IMR-90 (cell line): ENCODE results near the gene B4GALT5. TPM values are rescaled to one million over a fixed set of nuclear protein-coding genes. Genes with fewer than 3 reads are reported as not detected.

ENCODE experiments used
- ATAC-seq: fragments of 200-7000 bp; cut with Tn5 transposase; 2 replicates; pipeline ENCODE4 v1.9.1; 2020; ENCODE audit warnings: low read depth, mild to moderate bottlenecking, moderate library complexity
- BruUV-seq: library from RNA; stranded (reverse); fragments of 400-500 nt; replicated peaks from 2 replicates; lab custom pipeline; 2021; lab: Mats Ljungman, UMichigan
- CTCF ChIA-PET: fragments of 300-600 bp; formaldehyde crosslinking; extraction: SDS; loops from one replicate; lab custom pipeline; 2021; ENCODE audit warnings: antibody characterized with exemption; lab: Yijun Ruan, JAX
- POLR2A ChIA-PET: fragments of 300-600 bp; sonication (Branson Sonifier 250); formaldehyde crosslinking; loops from one replicate; lab custom pipeline; 2022; ENCODE audit warnings: antibody characterized with exemption; ENCODE audit not compliant: unreplicated experiment; lab: Charles Lee
- DNase-seq: peaks from one replicate; pipeline ENCODE4 v3.0.0; 2013
- H2AFZ ChIP-seq: replicated peaks from 2 replicates; pipeline ENCODE3; 2013; ENCODE audit warnings: low read length, mild to moderate bottlenecking; ENCODE audit not compliant: poor library complexity
- H2AK5ac ChIP-seq: 2 replicates; pipeline ENCODE4 v1.6.1; 2013; ENCODE audit warnings: low read depth, low read length, inconsistent platforms
- H2AK9ac ChIP-seq: replicated peaks from 2 replicates; pipeline ENCODE3; 2013; ENCODE audit warnings: mild to moderate bottlenecking, low read depth, low read length, moderate library complexity; ENCODE audit not compliant: poor library complexity
- H2BK120ac ChIP-seq: 2 replicates; pipeline ENCODE4 v1.6.1; 2013; ENCODE audit warnings: low read depth, low read length, inconsistent platforms
- H2BK15ac ChIP-seq: 3 replicates; pipeline ENCODE4 v1.6.1; 2013; ENCODE audit warnings: low read depth, low read length, inconsistent platforms
- H2BK20ac ChIP-seq: 2 replicates; pipeline ENCODE4 v1.6.1; 2013; ENCODE audit warnings: low read depth, mild to moderate bottlenecking, inconsistent platforms, low read length, moderate library complexity
- H2BK5ac ChIP-seq: 2 replicates; pipeline ENCODE4 v1.6.1; 2013; ENCODE audit warnings: mild to moderate bottlenecking, low read depth, low read length, inconsistent platforms; ENCODE audit not compliant: poor library complexity, severe bottlenecking
- H3K14ac ChIP-seq: replicated peaks from 2 replicates; pipeline ENCODE4 v1.6.1; 2013; ENCODE audit warnings: low read depth, low read length, inconsistent platforms
- H3K18ac ChIP-seq: 2 replicates; pipeline ENCODE4 v1.6.1; 2013; ENCODE audit warnings: low read depth, low read length, control low read depth
- H3K23ac ChIP-seq: 2 replicates; pipeline ENCODE4 v1.6.1; 2013; ENCODE audit warnings: low read depth, low read length, inconsistent platforms
- H3K27ac ChIP-seq: 2 replicates; pipeline ENCODE4 v1.5.1; 2013; ENCODE audit warnings: mild to moderate bottlenecking, control low read depth, low read length; ENCODE audit not compliant: insufficient read depth
- H3K27me3 ChIP-seq: 2 replicates; pipeline ENCODE4 v1.6.1; 2013; ENCODE audit warnings: low read length; ENCODE audit not compliant: control insufficient read depth, insufficient read depth
- H3K36me3 ChIP-seq: 2 replicates; pipeline ENCODE4 v1.6.1; 2013; ENCODE audit warnings: low read length, mixed read lengths; ENCODE audit not compliant: control insufficient read depth, insufficient read depth
- H3K4ac ChIP-seq: 2 replicates; pipeline ENCODE4 v1.6.1; 2013; ENCODE audit warnings: low read depth, low read length, inconsistent platforms
- H3K4me1 ChIP-seq: 2 replicates; pipeline ENCODE4 v1.6.1; 2013; ENCODE audit warnings: low read length, mixed read lengths; ENCODE audit not compliant: control insufficient read depth, insufficient read depth
- H3K4me2 ChIP-seq: 2 replicates; pipeline ENCODE4 v1.6.1; 2013; ENCODE audit warnings: low read depth, mild to moderate bottlenecking, control low read depth, low read length, moderate library complexity
- H3K4me3 ChIP-seq: 2 replicates; pipeline ENCODE4 v1.5.1; 2013; ENCODE audit warnings: low read depth, mild to moderate bottlenecking, control low read depth, low read length, moderate library complexity; ENCODE audit not compliant: insufficient read depth
- H3K56ac ChIP-seq: 2 replicates; pipeline ENCODE4 v1.6.1; 2013; ENCODE audit warnings: low read length, inconsistent platforms; ENCODE audit not compliant: insufficient read depth; ENCODE audit errors: extremely low read depth
- H3K79me1 ChIP-seq, 2 experiments: 2 replicates each; pipeline ENCODE4 v1.6.1; 2013; ENCODE audit warnings: low read length in 2 of 2, inconsistent platforms in 1 of 2, low read depth in 1 of 2
- H3K9ac ChIP-seq: 2 replicates; pipeline ENCODE4 v1.6.1; 2013; ENCODE audit warnings: low read depth, low read length, control low read depth
- H3K9me1 ChIP-seq: 2 replicates; pipeline ENCODE4 v1.6.1; 2013; ENCODE audit warnings: low read length, inconsistent platforms; ENCODE audit not compliant: insufficient read depth
- H3K9me3 ChIP-seq: 2 replicates; pipeline ENCODE4 v1.6.1; 2013; ENCODE audit warnings: low read length; ENCODE audit not compliant: control insufficient read depth, insufficient read depth
- H4K20me1 ChIP-seq: 2 replicates; pipeline ENCODE4 v1.6.1; 2013; ENCODE audit warnings: low read length, inconsistent platforms; ENCODE audit not compliant: insufficient read depth
- H4K5ac ChIP-seq: 2 replicates; pipeline ENCODE4 v1.6.1; 2013; ENCODE audit warnings: mild to moderate bottlenecking, low read depth, low read length, control low read depth
- H4K8ac ChIP-seq, 2 experiments: 2 replicates each; pipeline ENCODE4 v1.6.1; 2013; ENCODE audit warnings: low read depth in 2 of 2, low read length in 2 of 2, control low read depth in 1 of 2, inconsistent platforms in 1 of 2
- H4K91ac ChIP-seq: 2 replicates; pipeline ENCODE4 v1.6.1; 2013; ENCODE audit warnings: low read depth, low read length, inconsistent platforms; ENCODE audit not compliant: insufficient read depth
- BHLHE40 ChIP-seq: fragments of 150-350 bp; IDR thresholded peaks from 2 replicates; pipeline ENCODE4 v1.6.1; 2016; ENCODE audit warnings: mild to moderate bottlenecking, low read depth, low read length
- CEBPB ChIP-seq: IDR thresholded peaks from 2 replicates; pipeline ENCODE4 v1.6.1; 2012; ENCODE audit warnings: low read depth, low read length, improper control_type of control experiment
- CHD1 ChIP-seq: IDR thresholded peaks from 2 replicates; pipeline ENCODE4 v1.6.1; 2012; ENCODE audit warnings: low read depth, low read length, improper control_type of control experiment
- CTCF ChIP-seq: conservative IDR thresholded peaks from 2 replicates; pipeline ENCODE4 v1.5.1; 2012; ENCODE audit warnings: mild to moderate bottlenecking, low read depth, low read length, improper control_type of control experiment
- FOS ChIP-seq: fragments of 150-350 bp; IDR thresholded peaks from 2 replicates; pipeline ENCODE4 v1.6.1; 2016; ENCODE audit warnings: low read depth, low read length
- MAFK ChIP-seq: IDR thresholded peaks from 2 replicates; pipeline ENCODE4 v1.6.1; 2012; ENCODE audit warnings: low read depth, low read length, improper control_type of control experiment
- MXI1 ChIP-seq: IDR thresholded peaks from 2 replicates; pipeline ENCODE4 v1.6.1; 2012; ENCODE audit warnings: low read depth, mild to moderate bottlenecking, low read length, moderate library complexity, borderline replicate concordance
- RAD21 ChIP-seq: IDR thresholded peaks from 2 replicates; pipeline ENCODE4 v1.6.1; 2012; ENCODE audit warnings: low read length, improper control_type of control experiment
- RFX5 ChIP-seq: IDR thresholded peaks from 2 replicates; pipeline ENCODE4 v1.8.0; 2012; ENCODE audit warnings: low read depth, mild to moderate bottlenecking, low read length, moderate library complexity
- USF2 ChIP-seq: fragments of 150-350 bp; IDR thresholded peaks from 2 replicates; pipeline ENCODE4 v1.6.1; 2017; ENCODE audit warnings: mild to moderate bottlenecking, antibody characterized with exemption, low read length, low read depth
- WGBS, 2 experiments: methylation state at CpG; one replicate each; pipeline versions ENCODE4 v1.1.5 to v1.1.7; 2013; ENCODE audit warnings: missing lambda C conversion rate in 2 of 2; ENCODE audit not compliant: insufficient read length in 1 of 2; ENCODE audit errors: extremely low coverage in 2 of 2; 5-methylcytosine and 5-hydroxymethylcytosine counted together
- dilution Hi-C: fragments of 300-500 bp; cut with HindIII; formaldehyde crosslinking; loops from one replicate; pipeline ENCODE4 v1.14.3; 2018; ENCODE audit warnings: low sequenced_read_pairs; ENCODE audit not compliant: unreplicated experiment
- in situ Hi-C: fragments of 300-500 bp; cut with MboI; formaldehyde crosslinking; loops from 3 replicates; pipeline ENCODE4 v1.14.3; 2019; ENCODE audit warnings: low sequenced_read_pairs, inconsistent platforms, mixed read lengths
- intact Hi-C: fragments of 100-400 bp; cut with micrococcal nuclease; formaldehyde crosslinking; loops from 2 replicates; pipeline ENCODE4 v1.10.0; 2022
- polyA plus RNA-seq, 3 experiments: library from polyadenylated mRNA; depleted of rRNA; stranded (reverse); fragments of >200 nt; gene quantifications; 2 replicates each; pipeline ENCODE4 v1.2.3, GENCODE V29; 2012; ENCODE audit warnings: low replicate concordance in 1 of 3
- total RNA-seq: library from RNA; depleted of rRNA; stranded (reverse); fragments of >200 nt; gene quantifications from 2 replicates; pipeline ENCODE4 v1.2.3, GENCODE V29; 2012

B4GALT5 gene
- total and polyA plus RNA-seq, 2 of the 4 experiments (the other 2 are of a cell fraction): 11.3 to 20.4 TPM

GRCh38 chr20:49587111-49587570 is 126.5 kb downstream of the B4GALT5 start:
- no TSS peak for BruUV-seq
- TF ChIP-seq RFX5: no peak
- TF ChIP-seq FOS: no peak
- no peak for TF ChIP-seq MXI1
- no peak for TF ChIP-seq CHD1
- TF ChIP-seq CTCF: no peak
- TF ChIP-seq CEBPB: peak; percentile 24; the same call in 1 of the 2 replicates
- TF ChIP-seq RAD21: no peak
- TF ChIP-seq MAFK: no peak
- TF ChIP-seq USF2: no peak
- TF ChIP-seq BHLHE40: peak; percentile 50; the same call in 1 of the 2 replicates
- Histone ChIP-seq H3K18ac (peak overlapping the region; percentile 89), H4K91ac (peak overlapping the region; percentile 72; the same call in 1 of the 2 replicates), H3K4ac (peak overlapping the region; percentile 80), H3K27ac (peak overlapping the region; percentile 76; the same call in 1 of the 2 replicates), H2BK15ac (no peak overlapping the region), H4K20me1 (no peaks in the 10 kb centered on the region), H3K9me1 (0 out of 2 replicates have a peak, but pooled peaks cover 3% of the 10 kb centered on the region), H3K27me3 (no peaks in the 10 kb centered on the region), H4K8ac (peak overlapping the region; percentile 0 to 27; a peak in 3 of 4 replicates), H3K4me3 (no peak overlapping the region), H3K9me3 (peaks cover 7% of the 10 kb centered on the region), H2AK5ac (no peak overlapping the region), H2BK120ac (peak overlapping the region; percentile 45; the same call in 1 of the 2 replicates), H3K36me3 (no peaks in the 10 kb centered on the region), H3K9ac (0 out of 2 replicates have a peak overlapping the region, but pooled peaks have one; percentile 2), H2AFZ (peak overlapping the region; percentile 1), H2BK20ac (peak overlapping the region; percentile 36; the same call in 1 of the 2 replicates), H2BK5ac (peak overlapping the region; percentile 91), H3K23ac (no peak overlapping the region), H3K14ac (no peak overlapping the region), H4K5ac (peak overlapping the region; percentile 86), H2AK9ac (peak overlapping the region; percentile 4), H3K79me1 (no peaks in the 10 kb centered on the region), H3K4me1 (peaks cover 31% of the 10 kb centered on the region), H3K4me2 (peak overlapping the region; percentile 31; the same call in 1 of the 2 replicates), H3K56ac (no peak overlapping the region)
- WGBS, 2 experiments: 35% methylated on average over 5 of the region's 10 CpGs; no CpG with 5 or more reads in 1 of the 2 experiments
- POLR2A ChIA-PET: no interaction called here
- peak; percentile 83 for DNase-seq
- in situ Hi-C loops: no loop called here
- no peak for ATAC-seq
- dilution Hi-C loops: no loop called here
- CTCF ChIA-PET: no interaction called here
- intact Hi-C loops: no loop called here
